Measurements from ENCODE around the gene VSTM4.

GRCh38 chr10:49144058-49144720, 28.9 kb upstream of the VSTM4 start:
- TF ChIP-seq YY1 (IDR thresholded peaks at IDR 0.05; ENCODE audit: insufficient read depth, insufficient read length) (no peak), ZNF274 (IDR thresholded peaks at IDR 0.05; ENCODE audit: low read depth, low read length) (no peak)

All from NT2/D1 (cell line).